Right lobe of liver (tissue), 6 donors: ENCODE measurements around the gene GLIS1. TPM values are rescaled to one million over a fixed set of nuclear protein-coding genes. Genes with fewer than 3 reads are reported as not detected.

Experiments used
- ATAC-seq, 4 donors: fragments of 200-7000 bp; cut with Tn5 transposase; one replicate each; pipeline ENCODE4 v1.9.1; 2020; ENCODE audit warnings: mild to moderate bottlenecking in 4 of 4, moderate library complexity in 4 of 4
- DNase-seq, 3 donors: peaks; one replicate each; pipeline ENCODE4 v3.0.0-alpha.2; 2020
- H3K27ac ChIP-seq, 3 donors: fragments of 200-600 bp; one replicate each; pipeline ENCODE4 v1.8.0; 2022
- H3K27me3 ChIP-seq, 2 donors: fragments of 200-600 bp; one replicate each; pipeline ENCODE4 v1.8.0; 2022
- H3K36me3 ChIP-seq, 4 donors: fragments of 200-600 bp; sonication (generic) in 1 of 4; one replicate each; pipeline versions ENCODE4 v1.5.1 to v1.8.0; 2017 to 2022; ENCODE audit warnings: control low read depth in 1 of 4
- H3K4me1 ChIP-seq, 4 donors: fragments of 200-600 bp; sonication (generic) in 1 of 4; one replicate each; pipeline versions ENCODE4 v1.5.1 to v1.8.0; 2017 to 2022; ENCODE audit warnings: control low read depth in 1 of 4
- H3K4me3 ChIP-seq, 3 donors: fragments of 200-600 bp; one replicate each; pipeline ENCODE4 v1.8.0; 2022
- H3K9me3 ChIP-seq, 4 donors: fragments of 200-600 bp; sonication (generic) in 1 of 4; one replicate each; pipeline versions ENCODE4 v1.5.1 to v1.8.0; 2017 to 2022; ENCODE audit warnings: control low read depth in 1 of 4
- POLR2A ChIP-seq: fragments of 450-650 bp; IDR thresholded peaks from one replicate; pipeline ENCODE4 v1.6.1; 2017; ENCODE audit warnings: antibody characterized with exemption, mild to moderate bottlenecking
- WGBS: methylation state at CpG from one replicate; pipeline ENCODE4 v1.1.6; 2018; ENCODE audit warnings: low coverage, low lambda C conversion rate; ENCODE audit not compliant: insufficient coverage; ENCODE audit errors: missing lambda C conversion rate; 5-methylcytosine and 5-hydroxymethylcytosine counted together
- intact Hi-C, 2 donors: fragments of 100-400 bp; cut with DNase I; formaldehyde crosslinking; loops; one replicate each; pipeline versions ENCODE4 v1.11.2 to v1.14.1; 2022
- total RNA-seq, 6 experiments: library from RNA; depleted of rRNA in 2 of 6; stranded (reverse); fragments of >200 nt in 2 of 6; fragmentation: NEBNext Ultra II Directional in 3 of 6; extraction: Animal tissue kit (Norgen Biotek cat#: 25700) in 3 of 6; gene quantifications; one replicate each; pipeline versions ENCODE4 v1.1.0 to v1.2.4, GENCODE V29; 2016 to 2023
- TF ChIP-seq, protein P1 (sequence below), 4 donors: fragments of 200-600 bp in 3 of 4; fragments of 450-650 bp in 1 of 4; IDR thresholded peaks; one replicate each; pipeline versions ENCODE4 v1.5.1 to v1.8.0; 2016 to 2022; ENCODE audit warnings: antibody characterized with exemption in 4 of 4, mild to moderate bottlenecking in 2 of 4
- donor health status: DM: no; HTN: yes; CAD: no.
- donor health status: DM: no; HTN: no; CAD: no.
- donor health status: DM: no; HTN: no; CAD: no.
- donor health status: DM: no; HTN: yes; CAD: no.
- donor health status: DM: no; HTN: yes; CAD: no.

Gene GLIS1
- total RNA-seq, 6 experiments from 2014 or later = not detected

DNA sequence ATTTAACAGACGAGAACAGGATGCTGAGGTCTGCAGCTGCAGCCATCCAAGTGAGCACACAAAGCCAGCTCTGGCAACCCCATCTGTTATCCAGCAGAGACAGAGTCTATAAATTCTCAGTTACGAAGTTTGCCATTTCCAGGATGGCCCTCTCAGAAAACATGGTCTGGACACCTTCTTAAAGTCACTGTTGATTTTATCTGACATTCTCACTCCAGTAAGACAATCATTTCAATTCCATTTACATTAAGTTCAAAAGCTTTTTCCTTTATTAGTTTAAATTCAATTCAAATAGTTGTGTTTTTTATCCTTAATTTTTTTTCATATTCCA is 154.2 kb downstream of the GLIS1 start:
- no peak overlapping the region for H3K27ac ChIP-seq
- intact Hi-C loops = no loop called here
- no peaks in the 10 kb centered on the region for H3K27me3 ChIP-seq
- TF ChIP-seq, protein P1, sequence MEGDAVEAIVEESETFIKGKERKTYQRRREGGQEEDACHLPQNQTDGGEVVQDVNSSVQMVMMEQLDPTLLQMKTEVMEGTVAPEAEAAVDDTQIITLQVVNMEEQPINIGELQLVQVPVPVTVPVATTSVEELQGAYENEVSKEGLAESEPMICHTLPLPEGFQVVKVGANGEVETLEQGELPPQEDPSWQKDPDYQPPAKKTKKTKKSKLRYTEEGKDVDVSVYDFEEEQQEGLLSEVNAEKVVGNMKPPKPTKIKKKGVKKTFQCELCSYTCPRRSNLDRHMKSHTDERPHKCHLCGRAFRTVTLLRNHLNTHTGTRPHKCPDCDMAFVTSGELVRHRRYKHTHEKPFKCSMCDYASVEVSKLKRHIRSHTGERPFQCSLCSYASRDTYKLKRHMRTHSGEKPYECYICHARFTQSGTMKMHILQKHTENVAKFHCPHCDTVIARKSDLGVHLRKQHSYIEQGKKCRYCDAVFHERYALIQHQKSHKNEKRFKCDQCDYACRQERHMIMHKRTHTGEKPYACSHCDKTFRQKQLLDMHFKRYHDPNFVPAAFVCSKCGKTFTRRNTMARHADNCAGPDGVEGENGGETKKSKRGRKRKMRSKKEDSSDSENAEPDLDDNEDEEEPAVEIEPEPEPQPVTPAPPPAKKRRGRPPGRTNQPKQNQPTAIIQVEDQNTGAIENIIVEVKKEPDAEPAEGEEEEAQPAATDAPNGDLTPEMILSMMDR (IDR thresholded peaks at IDR 0.05) = no peak
- TF ChIP-seq POLR2A = no peak
- 100% methylated on average over 1 of the region's 2 CpGs for WGBS
- ATAC-seq = no peak
- no peak for DNase-seq
- no peaks in the 10 kb centered on the region for H3K36me3 ChIP-seq
- no peak overlapping the region for H3K4me3 ChIP-seq
- no peaks in the 10 kb centered on the region for H3K9me3 ChIP-seq
- H3K4me1 ChIP-seq = no peaks in the 10 kb centered on the region

DNA sequence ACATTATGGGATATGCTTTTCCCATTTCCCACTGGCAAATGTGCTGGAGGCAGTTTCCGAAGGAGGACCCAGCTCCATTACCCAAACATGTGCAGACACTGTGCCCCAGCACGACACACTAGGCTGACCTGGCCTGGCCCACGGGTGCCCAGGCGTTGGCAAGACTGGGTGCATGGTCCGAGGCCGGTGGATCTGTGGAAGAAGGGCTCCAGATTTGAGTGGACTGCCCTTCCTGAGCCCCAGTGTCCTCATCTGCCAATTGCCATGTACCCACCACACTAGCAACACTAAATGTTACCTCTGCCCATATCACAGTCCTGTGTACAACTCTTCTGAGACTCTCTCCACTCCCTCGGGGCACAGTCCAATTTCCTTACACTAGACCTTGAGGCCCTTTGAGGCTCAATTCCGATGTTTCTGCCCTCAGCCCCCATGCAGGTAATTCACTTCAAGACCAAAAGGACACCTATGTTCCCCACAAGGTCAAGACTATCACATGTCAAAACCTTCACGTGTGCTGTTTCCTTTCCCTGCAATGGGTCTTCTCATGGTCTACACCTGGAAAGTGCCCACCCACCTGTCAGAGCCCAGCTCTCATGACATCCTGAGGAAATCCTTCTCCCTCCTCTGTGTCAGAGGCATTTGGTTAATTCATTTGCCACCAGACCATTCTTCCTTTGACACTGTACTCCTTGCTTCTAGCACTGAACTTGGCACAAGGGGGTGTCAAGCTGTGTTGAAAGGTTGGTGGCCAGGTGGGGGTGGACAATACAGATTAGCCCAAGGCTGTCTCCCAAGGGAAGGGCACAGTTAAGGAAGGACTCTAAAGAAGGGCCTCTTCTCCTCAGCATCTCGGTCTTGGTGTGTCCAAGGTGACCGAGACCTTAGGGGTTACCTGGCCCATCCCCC is 154.8 kb downstream of the GLIS1 start:
- DNase-seq = no peak

GRCh38 chr1:53583021-53583867 is 155.7 kb downstream of the GLIS1 start:
- Histone ChIP-seq H3K4me3 (no peak overlapping the region), H3K4me1 (no peaks in the 10 kb centered on the region), H3K9me3 (no peaks in the 10 kb centered on the region), H3K27me3 (no peaks in the 10 kb centered on the region), H3K27ac (no peak overlapping the region), H3K36me3 (no peaks in the 10 kb centered on the region)
- intact Hi-C loops = no loop called here
- WGBS = 88% methylated on average over 10 of the region's 13 CpGs
- DNase-seq = no peak
- ATAC-seq = no peak
- TF ChIP-seq, protein P1 (IDR thresholded peaks at IDR 0.05) = no peak
- TF ChIP-seq POLR2A = no peak

More for the DNA sequence above, 154.8 kb downstream of the GLIS1 start:
- H3K27ac ChIP-seq = no peak overlapping the region
- ATAC-seq = no peak
- TF ChIP-seq POLR2A = no peak
- TF ChIP-seq, protein P1 (IDR thresholded peaks at IDR 0.05) = no peak
- no peak overlapping the region for H3K4me3 ChIP-seq
- no peaks in the 10 kb centered on the region for H3K36me3 ChIP-seq
- 61% methylated on average over 4 of the region's 11 CpGs for WGBS
- no peaks in the 10 kb centered on the region for H3K9me3 ChIP-seq
- intact Hi-C loops = no loop called here
- no peaks in the 10 kb centered on the region for H3K27me3 ChIP-seq
- H3K4me1 ChIP-seq = no peaks in the 10 kb centered on the region

- no peak for DNase-seq
- TF ChIP-seq, protein P1 (IDR thresholded peaks at IDR 0.05) = no peak
- Histone ChIP-seq H3K27me3 (no peaks in the 10 kb centered on the region), H3K4me3 (no peak overlapping the region), H3K4me1 (no peaks in the 10 kb centered on the region), H3K27ac (no peak overlapping the region), H3K9me3 (no peaks in the 10 kb centered on the region), H3K36me3 (no peaks in the 10 kb centered on the region)
- peak in 3 of 4 donors; percentile 13 to 34 (median 33) for ATAC-seq
- intact Hi-C loops = no loop called here
- WGBS = 60% methylated on average over 1 of the region's 8 CpGs
Measured at GRCh38 chr1:53582211-53583020, 156.5 kb downstream of the GLIS1 start.
